SW480 (cell line): ENCODE data around the gene RNF32.
A peak's percentile ranks its signal among the peaks of the same experiment; 100 is the strongest.
"Not testable (repeated sequence)": the region's sequence is repeated elsewhere in the genome, so short reads cannot be mapped to it uniquely, and the experiment has no call there.

Experiments used
- DNase-seq: peaks from one replicate; pipeline ENCODE4 v3.0.0-alpha.2; 2016; ENCODE audit warnings: low spot score

RNF32 gene

DNA sequence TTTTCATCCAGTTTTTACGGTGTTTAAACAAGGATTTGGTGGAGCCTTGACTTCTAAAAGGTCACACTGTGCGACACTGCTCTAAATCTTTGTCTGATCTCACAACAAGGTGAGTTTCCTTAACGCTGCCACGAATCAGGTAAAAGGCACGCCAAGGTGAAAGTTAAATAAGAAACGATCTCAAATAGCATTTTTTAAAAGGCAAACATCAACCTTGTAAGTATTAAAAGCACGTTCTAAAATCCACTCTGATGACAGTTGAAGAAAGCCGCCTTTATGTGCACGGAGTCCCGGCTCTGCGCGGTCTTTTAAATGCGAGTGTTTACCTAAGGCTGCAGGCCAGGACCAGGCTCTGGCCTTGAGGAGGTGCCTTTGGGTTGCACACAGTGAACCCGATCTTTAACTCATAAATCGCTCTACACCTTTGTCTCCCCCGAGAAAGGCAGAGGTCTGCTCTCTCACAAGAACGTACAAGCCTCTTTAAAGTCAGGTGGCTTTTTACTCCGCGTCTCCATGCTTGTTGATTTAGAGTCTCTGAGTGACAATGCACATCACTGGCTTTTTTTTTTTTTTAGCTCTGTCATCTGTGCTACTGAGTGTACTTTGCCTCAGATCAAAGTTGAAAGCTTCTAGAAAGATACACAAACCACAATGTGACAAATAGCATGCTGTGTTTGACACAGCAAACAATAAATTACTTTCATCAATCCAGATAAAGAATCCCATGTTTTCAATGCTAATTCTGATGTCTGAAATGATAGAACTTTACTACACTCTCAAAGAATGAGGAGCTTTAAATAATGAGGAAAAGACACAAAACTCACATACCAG is 25.9 kb upstream of the RNF32 start:
- peak; percentile 58 for DNase-seq

DNA sequence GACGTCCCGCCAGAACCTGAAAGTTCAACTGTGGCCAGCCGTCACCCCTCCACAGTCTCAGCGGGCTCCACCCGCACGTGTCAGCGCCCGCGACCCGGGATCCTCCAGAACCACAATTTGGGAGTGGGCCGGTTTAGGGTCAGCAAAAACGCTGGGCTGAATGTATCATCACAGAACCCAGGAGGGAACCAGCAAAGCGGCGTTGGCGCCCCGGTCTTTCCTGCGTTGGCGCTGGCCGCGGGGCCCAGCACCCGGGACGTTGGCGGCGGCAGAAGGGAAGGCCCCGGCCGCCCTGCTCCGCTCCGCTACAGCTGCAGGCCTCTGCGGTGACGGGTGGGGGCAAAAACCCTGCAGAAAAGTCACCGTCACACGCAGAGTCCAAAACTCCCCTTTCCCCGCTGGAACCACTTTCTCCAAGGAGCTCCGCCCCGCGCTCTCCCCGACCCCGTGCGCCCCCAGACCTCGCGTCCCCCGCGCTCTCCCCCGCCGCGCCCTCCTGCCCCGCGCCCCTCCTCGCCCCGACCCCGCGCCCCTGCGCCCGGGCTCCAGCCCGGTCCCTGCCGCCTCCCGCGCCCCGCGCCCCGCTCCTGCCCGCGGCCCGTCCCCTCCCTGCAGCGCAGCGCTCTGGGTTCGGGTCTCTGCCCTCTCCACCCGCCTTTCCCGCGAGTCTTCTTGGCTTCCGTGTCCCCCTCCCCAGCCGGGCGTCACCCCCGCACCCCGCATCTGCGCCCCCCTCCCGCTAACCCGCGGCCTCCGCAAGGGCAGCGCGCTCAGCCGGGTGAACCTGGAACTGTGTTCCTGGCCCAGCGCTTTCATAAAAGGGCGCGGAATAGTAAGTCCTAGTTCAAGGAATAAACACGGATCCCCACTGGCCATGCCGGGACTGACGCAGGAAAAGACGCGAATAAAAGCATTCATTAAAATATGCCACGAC is 24.0 kb upstream of the RNF32 start:
- DNase-seq = peak; percentile 10

DNA sequence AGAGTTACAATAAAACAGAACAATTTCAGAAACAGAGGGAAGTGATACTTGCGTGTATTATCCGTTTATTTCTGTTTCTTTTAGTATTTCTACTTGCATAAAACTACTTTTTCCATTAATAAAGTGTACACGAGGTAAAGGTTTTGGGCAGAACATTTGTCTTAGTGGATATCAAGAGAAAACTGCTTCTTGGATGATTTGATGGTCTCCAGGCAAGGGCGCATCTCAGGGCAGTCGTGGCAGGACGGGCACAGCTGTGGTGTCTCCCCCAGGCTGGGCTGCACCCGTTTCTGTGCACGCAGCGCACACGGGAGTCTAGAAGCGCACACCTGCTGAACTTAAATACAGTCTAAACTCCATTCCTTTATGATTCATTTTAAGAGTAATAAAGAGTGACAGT is 23.4 kb upstream of the RNF32 start:
- DNase-seq = no peak

DNA sequence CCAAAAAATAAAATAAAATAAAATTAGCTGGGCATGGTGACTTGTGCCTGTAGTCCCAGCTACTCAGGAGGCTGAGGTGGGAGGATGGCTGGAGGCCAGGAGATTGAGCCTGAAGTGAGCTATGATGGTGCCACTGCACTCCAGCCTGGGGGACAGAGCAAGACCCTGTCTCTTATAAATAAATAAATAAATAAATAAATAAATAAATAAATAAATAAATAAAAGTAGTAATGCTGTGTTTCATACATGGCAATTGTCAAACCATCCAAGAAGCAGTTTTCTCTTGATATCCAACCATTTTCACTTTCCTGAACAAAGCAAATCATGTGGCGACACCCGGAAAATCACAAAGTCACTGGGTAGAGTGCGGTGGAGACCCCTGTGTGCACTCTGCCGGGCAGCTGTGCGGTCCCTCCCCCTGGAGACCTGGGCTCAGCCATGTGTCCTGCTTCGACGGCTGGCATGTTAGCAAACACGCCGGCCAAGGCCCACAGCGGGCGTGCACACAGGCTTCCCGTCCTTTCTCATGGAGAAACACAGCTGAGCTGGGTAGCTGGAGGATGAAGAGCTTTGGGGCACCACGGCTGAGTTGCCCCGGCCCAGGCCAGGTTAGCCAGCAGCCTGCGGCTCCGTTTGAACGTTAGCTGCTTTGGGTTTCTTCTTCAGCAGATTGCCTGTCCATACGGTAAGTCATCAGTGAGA is 22.3 kb upstream of the RNF32 start:
- DNase-seq = no peak

DNA sequence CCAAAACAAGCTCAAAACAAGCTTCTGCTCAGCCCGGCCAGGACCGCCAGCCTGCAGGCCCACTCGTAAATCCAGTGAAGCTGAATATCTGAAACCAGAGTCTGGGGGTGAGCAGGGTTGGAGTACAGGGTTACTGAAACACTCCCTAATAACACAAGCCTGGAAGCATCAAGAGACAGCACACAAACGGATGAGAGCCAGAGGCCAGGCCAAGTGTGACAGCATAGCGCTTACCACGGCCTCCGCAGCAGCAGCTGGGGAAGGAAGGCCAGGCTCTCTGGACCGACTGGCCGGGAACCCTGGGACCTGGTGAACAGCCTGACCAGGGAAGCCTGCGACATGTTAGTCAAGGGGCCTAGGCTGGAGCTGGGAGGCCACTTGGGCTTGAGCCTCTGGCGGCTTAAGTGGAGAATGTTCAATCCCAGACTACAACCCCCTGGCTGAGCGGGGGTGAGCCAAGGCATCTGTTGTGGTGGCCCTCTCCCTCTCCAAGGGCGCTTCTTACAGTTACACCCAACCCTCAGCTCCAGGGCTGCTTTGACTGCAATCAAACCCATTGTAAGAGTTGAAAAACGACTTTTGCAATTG is 21.7 kb upstream of the RNF32 start:
- no peak for DNase-seq

DNA sequence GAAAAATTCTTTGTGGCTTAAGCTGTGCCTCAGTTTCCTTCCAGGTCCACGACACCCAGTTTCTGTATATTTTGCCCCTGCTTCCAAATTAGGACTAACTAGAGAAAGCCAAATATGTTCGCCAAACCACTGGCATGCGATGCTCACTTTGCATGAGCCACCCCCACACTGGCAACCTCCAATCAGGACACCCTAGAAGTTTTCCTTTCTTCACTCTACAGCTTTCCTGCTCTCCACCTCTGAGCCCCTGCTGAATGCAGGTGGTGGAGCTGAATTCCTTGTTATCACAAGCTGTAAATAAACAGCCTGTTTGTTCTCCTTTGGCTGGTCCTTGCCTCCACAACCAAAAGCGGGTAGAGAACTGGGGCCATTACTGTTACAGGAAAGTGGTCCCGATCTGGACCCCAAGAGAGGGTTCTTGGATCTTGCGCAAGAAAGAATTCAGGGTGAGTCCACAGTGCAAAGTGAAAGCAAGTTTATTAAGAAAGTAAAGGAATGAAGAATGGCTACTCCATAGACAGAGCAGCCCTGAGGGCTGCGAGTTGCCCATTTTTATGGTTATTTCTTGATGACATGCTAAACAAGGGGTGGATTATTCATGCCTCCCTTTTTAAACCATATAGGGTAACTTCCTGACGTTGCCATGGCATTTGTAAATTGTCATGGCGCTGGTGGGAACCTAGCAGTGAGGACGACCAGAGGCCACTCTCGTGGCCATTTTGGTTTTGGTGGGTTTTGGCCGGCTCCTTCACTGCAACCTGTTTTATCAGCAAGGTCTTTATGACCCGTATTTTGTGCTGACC is 20.9 kb upstream of the RNF32 start:
- DNase-seq = not testable (repeated sequence)

DNA sequence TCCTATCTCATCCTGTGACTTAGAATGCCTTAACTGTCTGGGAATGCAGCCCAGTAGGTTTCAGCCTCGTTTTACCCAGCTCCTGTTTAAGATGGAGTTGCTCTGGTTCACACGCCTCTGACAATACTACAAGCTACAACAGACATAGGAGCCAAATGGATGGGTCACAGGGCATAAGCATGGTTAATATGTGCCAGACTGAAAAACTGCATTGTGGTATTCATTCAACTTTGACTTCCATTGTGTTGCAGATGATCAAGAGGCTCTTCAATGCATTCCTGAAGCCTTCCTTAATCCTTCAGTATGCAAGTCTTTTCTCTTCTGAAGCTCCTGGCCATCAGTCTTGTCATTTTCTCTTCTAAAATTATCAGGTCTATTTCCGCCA is 20.3 kb upstream of the RNF32 start:
- DNase-seq = no peak

DNA sequence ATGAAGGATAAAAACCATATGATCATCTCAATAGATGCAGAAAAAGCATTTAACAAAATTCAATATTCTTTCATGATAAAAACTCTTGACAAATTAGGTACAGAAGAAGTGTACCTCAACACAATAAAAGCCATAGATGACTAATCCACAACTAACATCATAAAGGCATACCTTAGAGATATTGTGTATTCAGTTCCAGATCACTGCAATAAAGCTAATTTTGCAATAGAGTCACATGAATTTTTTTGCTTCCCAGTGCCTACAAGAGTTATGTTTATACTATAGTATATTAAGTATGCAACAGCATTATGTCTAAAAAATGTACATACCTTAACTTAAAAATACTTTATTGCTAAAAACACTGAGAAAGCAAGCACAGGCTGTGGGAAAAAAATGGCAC is 18.9 kb upstream of the RNF32 start:
- no peak for DNase-seq

DNA sequence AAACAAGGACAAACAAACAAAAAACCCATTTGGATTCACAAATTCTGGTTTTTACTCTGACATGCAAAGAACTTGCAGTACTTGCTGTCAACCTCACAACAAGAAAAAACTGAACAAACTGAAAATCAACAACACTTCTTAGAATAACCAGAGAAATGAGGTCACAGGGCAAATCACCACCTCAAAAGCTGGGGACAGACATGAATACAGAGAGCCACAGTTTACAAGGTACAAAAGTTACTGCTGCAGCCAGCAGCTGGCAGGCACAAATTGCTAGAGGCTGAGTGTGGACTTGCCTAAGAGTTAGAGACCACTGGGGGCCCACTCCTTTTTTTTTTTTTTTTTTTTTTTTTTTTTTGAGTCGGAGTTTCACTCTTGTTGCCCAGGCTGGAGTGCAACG is 15.0 kb upstream of the RNF32 start:
- DNase-seq = no peak

DNA sequence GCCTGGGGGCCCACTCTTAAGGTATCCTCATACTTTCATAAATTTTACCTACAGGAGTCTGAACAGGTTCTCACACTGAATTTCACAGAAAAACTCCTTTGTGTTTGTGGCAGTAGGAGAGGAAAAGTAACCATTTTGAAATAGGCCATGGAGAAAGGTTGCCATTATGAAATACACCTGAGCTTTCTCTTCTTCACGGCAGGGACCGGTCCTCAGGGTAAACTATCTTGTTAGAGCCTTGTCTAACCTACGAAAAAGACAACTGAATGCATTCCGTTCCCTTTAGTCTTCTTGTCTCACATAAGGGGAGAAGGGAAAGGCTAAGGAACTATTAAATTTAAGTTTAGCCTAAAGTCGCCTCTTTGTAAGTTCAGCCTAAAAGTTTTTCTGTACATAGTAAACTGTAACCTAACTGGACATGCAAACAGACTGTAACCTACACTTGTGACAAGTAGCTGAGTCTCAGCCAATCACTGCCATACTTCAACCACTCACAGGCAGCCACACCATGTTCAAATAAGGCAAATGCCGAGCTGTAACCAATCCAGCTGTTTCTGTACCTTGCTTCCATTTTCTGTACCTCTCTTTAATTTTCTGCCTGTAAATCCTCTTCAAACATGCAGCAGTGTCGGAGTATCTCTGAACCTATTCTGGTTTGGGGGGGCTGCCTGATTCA is 14.2 kb upstream of the RNF32 start:
- no peak for DNase-seq

DNA sequence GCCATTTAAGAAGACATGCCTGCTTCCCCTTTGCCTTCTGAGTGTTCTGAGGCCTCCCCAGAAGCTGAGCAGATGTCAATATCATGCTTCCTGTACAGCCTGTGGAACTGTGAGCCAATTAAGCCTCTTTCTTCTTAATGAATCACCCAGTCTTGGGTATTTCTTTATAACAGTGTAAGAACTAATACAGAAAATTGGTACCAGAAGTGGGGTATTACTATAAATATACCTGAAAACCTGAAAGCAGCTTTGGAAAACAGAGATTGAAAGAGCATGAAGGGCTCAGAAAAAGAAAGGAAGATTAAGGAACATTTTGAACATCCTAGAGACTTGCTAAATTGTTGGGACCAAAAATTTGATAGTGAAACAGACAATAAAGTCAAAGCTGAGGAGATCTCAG is 12.0 kb upstream of the RNF32 start:
- no peak for DNase-seq

DNA sequence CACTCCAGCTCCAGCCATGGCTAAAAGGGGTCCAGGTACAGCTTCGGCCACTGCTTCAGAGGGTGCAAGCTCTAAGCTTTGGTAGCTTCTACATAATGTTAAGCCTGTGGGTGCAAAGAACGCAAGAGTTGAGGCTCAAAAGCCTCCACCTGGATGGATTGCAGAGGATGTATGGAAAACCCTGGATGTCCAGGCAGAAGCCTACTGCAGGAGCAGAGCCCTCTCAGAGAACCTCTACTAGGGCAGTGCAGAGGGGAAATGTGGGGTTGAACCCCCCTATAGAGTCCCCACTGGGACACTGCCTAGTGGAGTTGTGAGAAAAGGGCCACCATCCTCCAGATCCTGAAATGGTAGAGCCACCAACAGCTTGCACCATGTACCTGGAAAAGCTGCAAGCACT is 10.7 kb upstream of the RNF32 start:
- no peak for DNase-seq

DNA sequence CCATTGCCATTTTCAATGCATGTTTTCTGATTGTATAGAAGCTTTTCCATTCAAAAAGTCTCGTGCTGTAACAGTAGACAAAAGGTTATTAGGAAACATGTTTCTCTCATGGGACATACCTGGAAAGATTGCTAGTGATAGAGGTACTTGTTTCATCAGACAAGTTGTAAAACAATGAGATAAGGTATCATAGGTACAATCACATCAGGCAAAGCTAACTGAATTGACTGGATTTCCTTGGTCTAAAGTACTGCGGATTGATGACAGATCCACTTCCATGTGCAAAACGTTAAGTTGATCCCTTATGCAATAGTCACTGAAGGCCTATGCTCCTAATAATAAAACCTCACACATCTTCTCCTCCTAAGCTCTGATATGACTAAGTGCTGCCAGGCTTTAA is 6.5 kb upstream of the RNF32 start:
- no peak for DNase-seq

DNA sequence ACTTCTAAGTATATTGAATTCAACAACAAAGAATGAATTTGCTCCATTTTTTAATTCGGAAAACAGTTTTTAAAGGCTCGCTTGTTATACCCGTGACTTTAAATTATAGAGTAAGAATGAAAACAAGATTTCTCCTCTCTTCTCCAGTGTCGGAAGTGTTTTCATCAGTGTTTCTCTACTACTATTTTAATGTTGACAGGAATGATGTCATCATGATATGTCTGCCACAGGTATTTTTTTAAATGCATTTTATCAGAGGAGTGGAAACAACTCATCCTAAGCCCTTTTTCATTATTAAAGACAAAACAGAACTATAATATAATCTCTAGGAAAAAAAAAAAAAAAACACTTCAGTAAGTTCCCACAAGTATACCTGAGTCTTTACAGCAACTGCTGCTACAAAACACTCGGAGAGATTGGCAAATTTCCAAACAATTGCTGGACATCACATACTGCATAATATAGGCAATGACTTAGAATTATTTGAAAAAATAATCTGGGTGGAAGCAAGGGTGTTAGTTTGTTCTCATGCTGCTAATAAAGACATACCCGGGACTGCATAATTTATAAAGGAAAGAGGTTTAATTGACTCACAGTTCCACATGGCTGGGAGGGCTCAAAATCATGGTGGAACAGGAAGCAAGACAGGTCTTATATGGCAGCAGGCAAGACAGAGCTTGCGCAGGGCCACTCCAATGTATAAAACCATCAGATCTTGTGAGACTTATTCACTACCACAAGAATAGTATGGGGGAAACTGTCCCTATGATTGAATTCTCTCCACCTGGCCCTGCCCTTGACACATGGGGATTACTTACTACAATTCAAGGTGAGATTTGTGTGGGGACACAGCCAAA is 4.8 kb upstream of the RNF32 start:
- DNase-seq = no peak

DNA sequence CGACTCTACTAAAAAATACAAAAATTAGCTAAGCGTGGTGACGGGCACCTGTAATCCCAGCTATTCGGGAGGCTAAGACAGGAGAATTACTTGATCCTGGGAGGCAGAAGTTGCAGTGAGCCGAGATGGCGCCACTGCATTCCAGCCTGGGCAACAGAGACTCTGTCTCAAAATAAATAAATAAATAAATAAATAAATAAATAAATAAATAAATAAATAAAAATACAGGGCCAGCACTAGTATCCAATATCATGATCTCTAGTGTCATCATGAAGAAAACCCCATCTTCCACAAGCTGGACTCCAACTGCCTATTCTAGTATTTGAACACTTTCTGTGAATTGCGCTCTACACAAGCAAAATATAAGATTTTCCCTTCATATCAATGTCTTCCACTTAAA is 3.5 kb upstream of the RNF32 start:
- not testable (repeated sequence) for DNase-seq

DNA sequence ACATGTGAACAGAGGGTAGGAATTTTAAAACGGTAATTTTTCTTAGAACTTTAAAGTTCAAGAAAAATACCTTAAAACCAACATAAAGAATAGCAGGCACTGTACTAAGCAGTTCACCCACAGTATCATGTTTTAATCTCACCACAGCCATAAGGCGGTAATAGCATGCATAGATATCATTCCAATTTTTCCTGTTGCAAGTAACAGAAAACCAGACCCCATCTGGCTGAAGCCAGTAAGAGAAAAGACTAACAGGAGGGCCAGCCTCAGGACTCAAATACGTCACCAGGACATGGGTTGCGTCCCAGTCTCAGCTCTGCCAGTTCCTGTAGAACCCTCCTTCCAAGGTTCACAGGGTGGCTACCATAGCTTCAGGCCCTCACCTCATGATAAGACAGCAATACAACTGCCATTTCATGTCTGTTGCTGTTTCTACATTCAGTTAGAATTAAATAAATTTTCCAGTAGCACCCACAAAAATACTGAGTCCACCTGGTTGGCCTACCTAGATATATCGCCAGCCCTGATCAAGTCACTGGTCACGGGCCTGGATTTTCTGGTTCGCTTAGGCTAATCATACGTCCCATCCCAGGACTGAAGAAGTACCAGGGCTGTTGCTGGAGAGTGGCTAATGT is 2.0 kb upstream of the RNF32 start:
- no peak for DNase-seq

DNA sequence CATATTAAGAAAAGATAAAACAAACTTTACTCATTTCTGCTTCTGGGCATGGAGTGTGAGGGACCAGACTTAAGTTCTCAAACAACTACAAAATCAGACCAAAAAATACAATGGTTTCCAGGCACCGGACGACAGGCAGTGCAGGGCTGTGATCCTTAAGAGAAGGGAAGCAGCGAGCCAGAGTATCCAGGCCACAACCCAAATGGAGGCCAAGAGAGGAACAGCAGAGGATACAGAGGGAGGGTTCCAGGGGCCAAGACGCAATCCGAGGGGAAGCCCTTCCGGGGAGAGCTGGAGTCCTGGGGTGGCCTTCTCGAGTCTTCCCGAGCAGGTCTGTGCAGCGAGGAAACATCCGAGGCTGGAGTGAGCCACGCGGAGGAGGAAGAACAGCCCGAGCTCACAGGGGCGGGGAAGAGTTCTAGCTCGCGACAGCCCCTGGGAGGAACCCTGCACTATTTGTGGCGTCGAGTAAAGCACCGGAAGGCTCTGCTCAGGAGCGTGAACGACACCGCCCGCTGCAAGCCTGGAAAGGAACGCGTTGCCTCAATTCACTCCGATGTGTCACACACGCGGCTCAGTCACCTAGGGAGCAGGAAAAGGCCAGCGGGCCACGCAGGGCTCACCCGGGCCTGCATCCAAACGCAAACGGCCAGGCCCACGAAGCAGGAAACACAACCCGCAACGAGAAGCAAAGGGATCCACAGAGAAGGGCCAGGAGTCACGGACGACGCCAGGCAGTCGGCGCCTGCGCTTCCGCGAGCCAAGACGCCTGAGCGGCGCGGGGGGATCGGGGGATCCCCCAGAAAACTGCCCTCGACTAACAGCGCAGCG is 933 bp upstream of the RNF32 start:
- no peak for DNase-seq

DNA sequence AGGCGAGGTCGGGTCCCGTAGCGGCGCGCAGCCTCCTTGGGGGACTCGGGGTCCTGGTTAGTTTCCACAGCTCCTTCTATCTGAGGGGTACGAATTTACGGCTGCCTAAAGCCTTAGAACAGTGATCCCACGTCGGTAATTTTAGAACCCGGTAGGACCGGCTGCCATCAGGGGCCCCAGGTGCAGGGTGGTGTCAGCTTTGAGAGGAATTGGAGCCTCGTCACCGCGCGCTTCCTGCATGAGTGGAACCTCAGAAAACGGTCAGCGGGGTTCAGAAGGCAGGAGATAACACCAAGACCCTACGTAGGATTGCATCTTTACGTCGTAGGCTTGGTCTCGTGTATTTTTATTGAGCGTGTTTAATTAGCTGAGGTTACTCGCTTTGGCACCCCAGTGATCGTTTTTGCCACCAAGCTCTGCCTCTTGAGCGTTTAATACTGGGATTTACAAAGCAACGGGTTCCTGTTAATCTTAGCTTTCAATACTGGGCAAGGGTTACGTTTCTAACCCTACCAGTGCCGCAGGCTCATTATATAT is 443 bp downstream of the RNF32 start:
- DNase-seq = peak; percentile 64
